HEK293T (cell line): ENCODE data around the gene TSC22D3.

Experiments
- CTCF ChIA-PET: fragments of 350-600 bp; formaldehyde crosslinking; extraction: SDS; loops from one replicate; lab custom pipeline; 2021; ENCODE audit warnings: antibody characterized with exemption, inconsistent platforms; lab: Yijun Ruan, JAX
- POLR2A ChIA-PET: fragments of 350-600 bp; formaldehyde crosslinking; extraction: SDS; loops from one replicate; lab custom pipeline; 2020; ENCODE audit warnings: antibody characterized with exemption, inconsistent platforms; lab: Yijun Ruan, JAX
- DNase-seq: peaks from one replicate; pipeline ENCODE4 v3.0.0; 2012; ENCODE audit warnings: mixed read lengths; ENCODE audit errors: extremely low spot score
- ARNT ChIP-seq: fragments of 450-650 bp; IDR thresholded peaks from 2 replicates; pipeline ENCODE4 v1.6.1; 2017; ENCODE audit warnings: mild to moderate bottlenecking
- BHLHE40 ChIP-seq: fragments of 450-650 bp; IDR thresholded peaks from 2 replicates; pipeline ENCODE4 v1.6.1; 2016; ENCODE audit warnings: mild to moderate bottlenecking, moderate library complexity, borderline replicate concordance
- CTBP1 ChIP-seq: fragments of 450-650 bp; IDR thresholded peaks from 2 replicates; pipeline ENCODE4 v1.6.1; 2016; ENCODE audit warnings: borderline replicate concordance
- ELF4 ChIP-seq: fragments of 450-650 bp; IDR thresholded peaks from 2 replicates; pipeline ENCODE4 v1.6.1; 2017; ENCODE audit warnings: antibody characterized with exemption
- FOXA1 ChIP-seq: fragments of 450-650 bp; IDR thresholded peaks from 2 replicates; pipeline ENCODE4 v1.6.1; 2016; ENCODE audit warnings: mild to moderate bottlenecking
- FOXK2 ChIP-seq: fragments of 450-650 bp; IDR thresholded peaks from 2 replicates; pipeline ENCODE4 v1.6.1; 2016; ENCODE audit warnings: mild to moderate bottlenecking
- FOXM1 ChIP-seq: fragments of 450-650 bp; IDR thresholded peaks from 2 replicates; pipeline ENCODE4 v1.6.1; 2017; ENCODE audit warnings: mild to moderate bottlenecking, borderline replicate concordance
- HDGF ChIP-seq: fragments of 450-650 bp; IDR thresholded peaks from 2 replicates; pipeline ENCODE4 v1.6.1; 2017; ENCODE audit warnings: antibody characterized with exemption, borderline replicate concordance
- L3MBTL2 ChIP-seq: fragments of 450-650 bp; conservative IDR thresholded peaks from 2 replicates; pipeline ENCODE4 v1.6.1; 2016; ENCODE audit warnings: mild to moderate bottlenecking
- LEF1 ChIP-seq: fragments of 450-650 bp; IDR thresholded peaks from 2 replicates; pipeline ENCODE4 v1.6.1; 2017; ENCODE audit warnings: mild to moderate bottlenecking, borderline replicate concordance
- NFRKB ChIP-seq: fragments of 450-650 bp; IDR thresholded peaks from 2 replicates; pipeline ENCODE4 v1.6.1; 2016; ENCODE audit warnings: mild to moderate bottlenecking, moderate library complexity
- PKNOX1 ChIP-seq: fragments of 450-650 bp; IDR thresholded peaks from 2 replicates; pipeline ENCODE4 v1.6.1; 2016
- SP1 ChIP-seq: fragments of 450-650 bp; IDR thresholded peaks from 2 replicates; pipeline ENCODE4 v1.6.1; 2017
- SUZ12 ChIP-seq: fragments of 450-650 bp; IDR thresholded peaks from 2 replicates; pipeline ENCODE4 v1.6.1; 2016; ENCODE audit warnings: mild to moderate bottlenecking
- TARDBP ChIP-seq: fragments of 450-650 bp; IDR thresholded peaks from 2 replicates; pipeline ENCODE4 v1.6.1; 2016
- ZNF384 ChIP-seq: fragments of 450-650 bp; IDR thresholded peaks from 2 replicates; pipeline ENCODE4 v1.6.1; 2016

Gene TSC22D3

GRCh38 chrX:107739541-107739940, 36.0 kb downstream of the TSC22D3 start:
- CTCF ChIA-PET, result interaction anchor here (0.6 kb wide), 2 partner anchors 9 to 331 kb away, joined by 3 to 4 read pairs; no protein-coding TSS in a partner anchor
- POLR2A ChIA-PET, result interaction anchor here (18.2 kb wide), 1 partner anchor 18 kb away, joined by 536 read pairs; no protein-coding TSS in a partner anchor
- no peak for DNase-seq
- no peak for TF ChIP-seq L3MBTL2
- no peak for TF ChIP-seq ELF4
- no peak for TF ChIP-seq FOXK2
- no peak for TF ChIP-seq TARDBP
- no peak for TF ChIP-seq SUZ12
- no peak for TF ChIP-seq FOXM1
- TF ChIP-seq LEF1, result no peak
- TF ChIP-seq CTBP1, result no peak
- no peak for TF ChIP-seq ARNT
- TF ChIP-seq BHLHE40, result no peak
- TF ChIP-seq PKNOX1, result no peak
- TF ChIP-seq HDGF, result no peak
- TF ChIP-seq FOXA1, result no peak
- TF ChIP-seq SP1, result no peak
- no peak for TF ChIP-seq ZNF384
- no peak for TF ChIP-seq NFRKB

- CTCF ChIA-PET, result interaction anchor here (0.6 to 1.7 kb wide), 3 partner anchors 22 to 331 kb away, joined by 3 to 7 read pairs (median 4); no protein-coding TSS in a partner anchor
- DNase-seq, result no peak
- POLR2A ChIA-PET, result interaction anchor here (0.8 to 18.2 kb wide), 4 partner anchors 12 to 65 kb away, joined by 3 to 536 read pairs (median 27); partner anchors contain the start of genes NCBP2L and TSC22D3
- no peak for TF ChIP-seq ZNF384
- no peak for TF ChIP-seq PKNOX1
- no peak for TF ChIP-seq TARDBP
- TF ChIP-seq SP1, result no peak
- no peak for TF ChIP-seq FOXM1
- no peak for TF ChIP-seq ELF4
- no peak for TF ChIP-seq BHLHE40
- TF ChIP-seq NFRKB, result no peak
- TF ChIP-seq L3MBTL2, result no peak
- TF ChIP-seq FOXA1, result no peak
- TF ChIP-seq LEF1, result no peak
Measured at GRCh38 chrX:107738768-107739167, 36.8 kb downstream of the TSC22D3 start.

- ChIA-PET POLR2A (interaction anchor here (0.8 to 18.2 kb wide), 8 partner anchors 12 to 64 kb away, joined by 3 to 536 read pairs (median 12); partner anchors contain the start of genes NCBP2L and TSC22D3), CTCF (interaction anchor here (0.6 to 1.8 kb wide), 8 partner anchors 19 to 1123 kb away, joined by 3 to 7 read pairs (median 4); partner anchors contain the start of gene TSC22D3)
- no peak for DNase-seq
- no peak for TF ChIP-seq NFRKB
- TF ChIP-seq HDGF, result no peak
- no peak for TF ChIP-seq FOXA1
- TF ChIP-seq PKNOX1, result no peak
- TF ChIP-seq BHLHE40, result no peak
- no peak for TF ChIP-seq SUZ12
- TF ChIP-seq FOXK2, result no peak
- no peak for TF ChIP-seq ZNF384
- TF ChIP-seq ELF4, result no peak
Measured at GRCh38 chrX:107738272-107738671, 37.3 kb downstream of the TSC22D3 start.

- DNase-seq, result peak; percentile 73
- CTCF ChIA-PET, result interaction anchor here (0.6 to 1.8 kb wide), 9 partner anchors 8 to 81 kb away, joined by 3 to 9 read pairs (median 4); partner anchors contain the start of genes NCBP2L and TSC22D3
- peak; percentile 99 for TF ChIP-seq CTBP1
- TF ChIP-seq TARDBP, result no peak
- no peak for TF ChIP-seq SP1
- peak; percentile 47 for TF ChIP-seq L3MBTL2
- TF ChIP-seq ZNF384, result no peak
- no peak for TF ChIP-seq SUZ12
- TF ChIP-seq HDGF, result no peak
- no peak for TF ChIP-seq NFRKB
- TF ChIP-seq FOXA1, result no peak
- no peak for TF ChIP-seq FOXK2
- TF ChIP-seq ARNT, result 0 out of 2 replicates have a peak, but pooled peaks have one; percentile 33
- TF ChIP-seq BHLHE40, result no peak
- TF ChIP-seq LEF1, result no peak
- no peak for TF ChIP-seq ELF4
- TF ChIP-seq PKNOX1, result no peak
- no peak for TF ChIP-seq FOXM1
- POLR2A ChIA-PET, result interaction anchor here (0.7 to 18.2 kb wide), 12 partner anchors 8 to 63 kb away, joined by 3 to 536 read pairs (median 6); partner anchors contain the start of genes NCBP2L and TSC22D3
Measured at GRCh38 chrX:107736781-107737531, 38.6 kb downstream of the TSC22D3 start.

GRCh38 chrX:107734646-107735045, 40.9 kb downstream of the TSC22D3 start:
- CTCF ChIA-PET, result interaction anchor here (0.7 to 1.3 kb wide), 3 partner anchors 9 to 80 kb away, joined by 3 to 8 read pairs (median 4); no protein-coding TSS in a partner anchor
- DNase-seq, result no peak

More at GRCh38 chrX:107734646-107735045, 40.9 kb downstream of the TSC22D3 start:
- POLR2A ChIA-PET, result interaction anchor here (1.8 to 18.2 kb wide), 6 partner anchors 10 to 58 kb away, joined by 7 to 536 read pairs (median 27); partner anchors contain the start of genes NCBP2L and TSC22D3
- TF ChIP-seq TARDBP, result no peak
